Natural killer cell (primary cell): ENCODE data around the gene OTOGL. TPM values are rescaled to one million over a fixed set of nuclear protein-coding genes. Genes with fewer than 3 reads are reported as not detected.

Experiments
- ATAC-seq, 3 donors: fragments of 150-1000 bp in 2 of 3; fragments of 200-7000 bp in 1 of 3; cut with Tn5 transposase; 1 replicate in 1 of 3; 2 replicates in 2 of 3; pipeline ENCODE4 v1.10.0; 2021; ENCODE audit warnings: mild to moderate bottlenecking in 2 of 3, moderate library complexity in 2 of 3
- DNase-seq, 2 donors: peaks; one replicate each; pipeline versions ENCODE4 v3.0.0 to v3.0.0-alpha.2; 2013 to 2021; ENCODE audit warnings: mixed read lengths in 1 of 2
- H3K27ac ChIP-seq: one replicate; pipeline ENCODE4 v1.5.1; 2013; ENCODE audit warnings: mild to moderate bottlenecking, low read length
- H3K27me3 ChIP-seq: one replicate; pipeline ENCODE4 v1.6.1; 2013; ENCODE audit warnings: low read length; ENCODE audit not compliant: control insufficient read depth, insufficient read depth
- H3K36me3 ChIP-seq: one replicate; pipeline ENCODE4 v1.6.1; 2013; ENCODE audit warnings: low read length; ENCODE audit not compliant: control insufficient read depth, insufficient read depth
- H3K4me1 ChIP-seq: one replicate; pipeline ENCODE4 v1.6.1; 2013; ENCODE audit warnings: low read length; ENCODE audit not compliant: control insufficient read depth, insufficient read depth
- H3K4me3 ChIP-seq: one replicate; pipeline ENCODE4 v1.5.1; 2013; ENCODE audit warnings: low read length
- H3K9me3 ChIP-seq: one replicate; pipeline ENCODE4 v1.6.1; 2013; ENCODE audit warnings: low read length; ENCODE audit not compliant: control insufficient read depth, insufficient read depth
- H3K27ac Mint-ChIP-seq, 2 donors: one replicate each; pipeline ENCODE4 v1.8.0; 2022; ENCODE audit warnings: mild to moderate bottlenecking in 2 of 2, mixed read lengths in 2 of 2, moderate library complexity in 1 of 2
- H3K27me3 Mint-ChIP-seq, 2 donors: one replicate each; pipeline ENCODE4 v1.8.0; 2022; ENCODE audit warnings: low read depth in 2 of 2, mixed read lengths in 2 of 2
- H3K36me3 Mint-ChIP-seq: one replicate; pipeline ENCODE4 v1.8.0; 2022; ENCODE audit warnings: mixed read lengths
- H3K4me1 Mint-ChIP-seq, 2 donors: one replicate each; pipeline ENCODE4 v1.8.0; 2022; ENCODE audit warnings: mixed read lengths in 2 of 2
- H3K4me3 Mint-ChIP-seq: one replicate; pipeline ENCODE4 v1.8.0; 2022; ENCODE audit warnings: mild to moderate bottlenecking, moderate library complexity, mixed read lengths
- H3K9me3 Mint-ChIP-seq, 2 donors: one replicate each; pipeline ENCODE4 v1.8.0; 2022; ENCODE audit warnings: mixed read lengths in 2 of 2
- CTCF ChIP-seq: fragments of 200-600 bp; IDR thresholded peaks from one replicate; pipeline ENCODE4 v1.8.0; 2022; ENCODE audit warnings: antibody characterized with exemption
- WGBS: methylation state at CpG from one replicate; pipeline ENCODE4 v1.1.7; 2013; ENCODE audit warnings: missing lambda C conversion rate; ENCODE audit not compliant: insufficient coverage; 5-methylcytosine and 5-hydroxymethylcytosine counted together
- intact Hi-C: fragments of 100-400 bp; cut with micrococcal nuclease; formaldehyde crosslinking; loops from one replicate; pipeline ENCODE4 v1.14.2; 2022
- total RNA-seq, 4 donors: library from RNA; stranded (reverse); fragments of 120-200 nt in 1 of 4; gene quantifications; one replicate each; pipeline versions ENCODE4 v1.2.3 to v1.2.4, GENCODE V29; 2013 to 2022

The OTOGL gene
- total RNA-seq, 3 donors from 2014 or later (not counting 1 experiment from before 2014, with no cell fraction given): not detected

- WGBS: 61% methylated on average over 3 of the region's 3 CpGs
- Mint-ChIP-seq H3K27ac (peak overlapping the region in 1 of 2 donors; percentile 19), H3K36me3 (peaks cover 25% of the 10 kb centered on the region), H3K4me1 (peaks cover 32 to 39% of the 10 kb centered on the region in 2 donors), H3K4me3 (no peak overlapping the region), H3K9me3 (peaks cover 8 to 17% of the 10 kb centered on the region in 2 donors), H3K27me3 (no peaks in the 10 kb centered on the region)
- no peaks in the 10 kb centered on the region for H3K27me3 ChIP-seq
- no peak for DNase-seq
- H3K4me1 ChIP-seq: peaks cover 17% of the 10 kb centered on the region
- H3K36me3 ChIP-seq: no peaks in the 10 kb centered on the region
- peaks cover 4% of the 10 kb centered on the region for H3K9me3 ChIP-seq
- H3K4me3 ChIP-seq: no peak overlapping the region
- H3K27ac ChIP-seq: no peak overlapping the region
- TF ChIP-seq CTCF: no peak
- intact Hi-C loops: no loop called here
- ATAC-seq: no peak
Observed at GRCh38 chr12:80086025-80086424, 13.3 kb upstream of the OTOGL start.

GRCh38 chr12:80087486-80088213 lies 11.7 kb upstream of the OTOGL start:
- WGBS: 82% methylated on average over 6 of the region's 8 CpGs

GRCh38 chr12:80100591-80100990 lies 1.3 kb downstream of the OTOGL start:
- no peak overlapping the region for H3K27ac Mint-ChIP-seq
- no peak overlapping the region for H3K4me3 Mint-ChIP-seq
- no peaks in the 10 kb centered on the region for H3K36me3 Mint-ChIP-seq
- no peaks in the 10 kb centered on the region for H3K36me3 ChIP-seq
- H3K27me3 ChIP-seq: no peaks in the 10 kb centered on the region
- ATAC-seq (no peak), DNase-seq (no peak)
- no peak overlapping the region for H3K27ac ChIP-seq
- no CpG with 5 or more reads among the region's 1 CpG for WGBS
- intact Hi-C loops: no loop called here
- H3K4me1 ChIP-seq: no peaks in the 10 kb centered on the region
- H3K4me3 ChIP-seq: no peak overlapping the region
- no peaks in the 10 kb centered on the region for H3K9me3 ChIP-seq
- no peaks in the 10 kb centered on the region for H3K4me1 Mint-ChIP-seq
- peaks cover 0 to 9% of the 10 kb centered on the region in 2 donors for H3K27me3 Mint-ChIP-seq
- TF ChIP-seq CTCF: no peak
- H3K9me3 Mint-ChIP-seq: no peaks in the 10 kb centered on the region

More at GRCh38 chr12:80087486-80088213, 11.7 kb upstream of the OTOGL start:
- Mint-ChIP-seq H3K9me3 (peaks cover 2 to 8% of the 10 kb centered on the region in 2 donors), H3K36me3 (peaks cover 10% of the 10 kb centered on the region), H3K4me1 (peaks cover 15 to 26% of the 10 kb centered on the region in 2 donors), H3K27ac (no peak overlapping the region), H3K27me3 (no peaks in the 10 kb centered on the region), H3K4me3 (no peak overlapping the region)
- peaks cover 4% of the 10 kb centered on the region for H3K9me3 ChIP-seq
- no peak overlapping the region for H3K27ac ChIP-seq
- H3K4me1 ChIP-seq: peaks cover 17% of the 10 kb centered on the region
- intact Hi-C loops: no loop called here
- H3K4me3 ChIP-seq: no peak overlapping the region
- TF ChIP-seq CTCF: no peak
- no peaks in the 10 kb centered on the region for H3K36me3 ChIP-seq
- DNase-seq (no peak), ATAC-seq (no peak)
- H3K27me3 ChIP-seq: no peaks in the 10 kb centered on the region

GRCh38 chr12:80101126-80101525 lies 1.8 kb downstream of the OTOGL start:
- Mint-ChIP-seq H3K27ac (no peak overlapping the region), H3K4me1 (no peaks in the 10 kb centered on the region), H3K4me3 (no peak overlapping the region), H3K36me3 (no peaks in the 10 kb centered on the region), H3K27me3 (peaks cover 0 to 9% of the 10 kb centered on the region in 2 donors), H3K9me3 (no peaks in the 10 kb centered on the region)
- Histone ChIP-seq H3K4me1 (no peaks in the 10 kb centered on the region), H3K9me3 (no peaks in the 10 kb centered on the region), H3K27ac (no peak overlapping the region), H3K27me3 (no peaks in the 10 kb centered on the region), H3K36me3 (no peaks in the 10 kb centered on the region), H3K4me3 (no peak overlapping the region)
- ATAC-seq (no peak), DNase-seq (no peak)
- intact Hi-C loops: no loop called here
- TF ChIP-seq CTCF: no peak
- 93% methylated on average over 2 of the region's 2 CpGs for WGBS
